Smooth muscle cell (in vitro differentiated cells): ENCODE measurements around the gene ZBTB47. TPM values are rescaled to one million over a fixed set of nuclear protein-coding genes. Genes with fewer than 3 reads are reported as not detected.

ENCODE experiments used
- DNase-seq: peaks from one replicate; lab custom pipeline; 2025; ENCODE audit not compliant: unreplicated experiment; lab: John Stamatoyannopoulos, UW
- H2AFZ ChIP-seq: fragments of 200-600 bp; sonication (generic); 2 replicates; pipeline ENCODE4 v1.6.0; 2016; ENCODE audit warnings: antibody characterized with exemption, low read depth, mild to moderate bottlenecking
- H3F3A ChIP-seq: fragments of 200-600 bp; sonication (generic); 2 replicates; pipeline ENCODE4 v1.6.0; 2017; ENCODE audit warnings: antibody characterized with exemption, low read depth
- H3K27ac ChIP-seq: fragments of 200-600 bp; sonication (generic); 2 replicates; pipeline ENCODE4 v1.5.1; 2016; ENCODE audit warnings: low read depth, mild to moderate bottlenecking
- H3K27me3 ChIP-seq: fragments of 200-600 bp; sonication (generic); 2 replicates; pipeline ENCODE4 v1.6.1; 2016; ENCODE audit warnings: low read depth, mild to moderate bottlenecking
- H3K36me3 ChIP-seq: fragments of 200-600 bp; sonication (generic); 2 replicates; pipeline ENCODE4 v1.5.1; 2016; ENCODE audit warnings: low read depth
- H3K4me1 ChIP-seq: fragments of 200-600 bp; sonication (generic); 2 replicates; pipeline ENCODE4 v1.5.1; 2016; ENCODE audit warnings: low read depth
- H3K4me2 ChIP-seq: fragments of 200-600 bp; sonication (generic); 2 replicates; pipeline ENCODE4 v1.6.0; 2016; ENCODE audit warnings: mild to moderate bottlenecking
- H3K4me3 ChIP-seq: fragments of 200-600 bp; sonication (generic); 2 replicates; pipeline ENCODE4 v1.5.1; 2016; ENCODE audit warnings: mild to moderate bottlenecking
- H3K79me2 ChIP-seq: fragments of 200-600 bp; sonication (generic); 2 replicates; pipeline ENCODE4 v1.6.0; 2016; ENCODE audit warnings: low read depth, mild to moderate bottlenecking
- H3K9ac ChIP-seq: fragments of 200-600 bp; sonication (generic); 2 replicates; pipeline ENCODE4 v1.6.0; 2016; ENCODE audit warnings: low read depth
- H3K9me3 ChIP-seq: fragments of 200-600 bp; sonication (generic); replicated peaks from 2 replicates; pipeline ENCODE4 v1.5.1; 2016; ENCODE audit warnings: low read depth
- H4K20me1 ChIP-seq: fragments of 200-600 bp; sonication (generic); 2 replicates; pipeline ENCODE4 v1.6.0; 2016; ENCODE audit warnings: low read depth
- CTCF ChIP-seq: fragments of 200-600 bp; sonication (generic); IDR thresholded peaks from 2 replicates; pipeline ENCODE4 v1.5.1; 2017; ENCODE audit warnings: borderline replicate concordance, mild to moderate bottlenecking, antibody characterized with exemption; ENCODE audit not compliant: insufficient read depth, poor library complexity, severe bottlenecking
- WGBS: methylation state at CpG from one replicate; pipeline ENCODE4 v1.1.7; 2016; ENCODE audit warnings: low lambda C conversion rate; 5-methylcytosine and 5-hydroxymethylcytosine counted together
- polyA plus RNA-seq: library from polyadenylated mRNA; unstranded; fragments of >200 nt; fragmentation: Nextera tagmentation; extraction: Ambion mirVana; gene quantifications from 2 replicates; pipeline ENCODE4 v1.2.1, GENCODE V29; 2016
- total RNA-seq: library from RNA; depleted of rRNA; stranded (reverse); fragments of >200 nt; gene quantifications from 2 replicates; pipeline ENCODE4 v1.2.3, GENCODE V29; 2014

Gene ZBTB47
- total and polyA plus RNA-seq, 2 experiments from 2014 or later: 4.6 to 7.7 TPM

GRCh38 chr3:42668793-42669217 lies 15.3 kb downstream of the ZBTB47 start:
- Histone ChIP-seq H3K9me3 (no peaks in the 10 kb centered on the region), H3K4me2 (no peak overlapping the region), H3F3A (no peaks in the 10 kb centered on the region), H3K27me3 (no peaks in the 10 kb centered on the region), H3K4me3 (no peak overlapping the region), H3K79me2 (no peaks in the 10 kb centered on the region), H4K20me1 (no peaks in the 10 kb centered on the region), H3K4me1 (no peaks in the 10 kb centered on the region), H3K27ac (no peak overlapping the region), H3K36me3 (no peaks in the 10 kb centered on the region), H3K9ac (no peak overlapping the region), H2AFZ (no peak overlapping the region)
- DNase-seq: no peak
- 90% methylated on average over 4 of the region's 4 CpGs for WGBS
- TF ChIP-seq CTCF: no peak

- TF ChIP-seq CTCF: no peak
- H3F3A ChIP-seq: no peaks in the 10 kb centered on the region
Observed at GRCh38 chr3:42670051-42670576, 16.6 kb downstream of the ZBTB47 start.

GRCh38 chr3:42670670-42671069 lies 17.2 kb downstream of the ZBTB47 start:
- Histone ChIP-seq H3K27me3 (no peaks in the 10 kb centered on the region), H3K27ac (no peak overlapping the region), H3K36me3 (no peaks in the 10 kb centered on the region), H3F3A (no peaks in the 10 kb centered on the region), H3K9ac (no peak overlapping the region), H3K4me2 (no peak overlapping the region), H3K4me3 (no peak overlapping the region), H3K4me1 (no peaks in the 10 kb centered on the region), H3K79me2 (no peaks in the 10 kb centered on the region), H3K9me3 (no peaks in the 10 kb centered on the region), H4K20me1 (no peaks in the 10 kb centered on the region), H2AFZ (no peak overlapping the region)
- no peak for TF ChIP-seq CTCF
- DNase-seq: no peak
- 93% methylated on average over 1 of the region's 1 CpG for WGBS

More at GRCh38 chr3:42670051-42670576, 16.6 kb downstream of the ZBTB47 start:
- H3K79me2 ChIP-seq: no peaks in the 10 kb centered on the region
- H3K4me2 ChIP-seq: no peak overlapping the region
- H3K4me3 ChIP-seq: no peak overlapping the region
- H4K20me1 ChIP-seq: no peaks in the 10 kb centered on the region
- WGBS: 89% methylated on average over 7 of the region's 7 CpGs
- no peaks in the 10 kb centered on the region for H3K27me3 ChIP-seq
- H3K36me3 ChIP-seq: no peaks in the 10 kb centered on the region
- H3K27ac ChIP-seq: no peak overlapping the region
- no peak overlapping the region for H3K9ac ChIP-seq
- no peak for DNase-seq
- H3K4me1 ChIP-seq: no peaks in the 10 kb centered on the region
- H3K9me3 ChIP-seq: no peaks in the 10 kb centered on the region
- no peak overlapping the region for H2AFZ ChIP-seq

GRCh38 chr3:42672515-42672914 lies 19.0 kb downstream of the ZBTB47 start:
- Histone ChIP-seq H3K27ac (no peak overlapping the region), H3K9me3 (no peaks in the 10 kb centered on the region), H3K4me1 (no peaks in the 10 kb centered on the region), H3K36me3 (no peaks in the 10 kb centered on the region), H3F3A (no peaks in the 10 kb centered on the region), H3K4me2 (no peak overlapping the region), H2AFZ (no peak overlapping the region), H3K27me3 (no peaks in the 10 kb centered on the region), H4K20me1 (no peaks in the 10 kb centered on the region), H3K4me3 (no peak overlapping the region), H3K9ac (no peak overlapping the region), H3K79me2 (no peaks in the 10 kb centered on the region)
- WGBS: 76% methylated on average over 1 of the region's 1 CpG
- DNase-seq: no peak
- TF ChIP-seq CTCF: no peak
